PC-3 (cell line): ENCODE measurements around the gene LRP1B. TPM values are rescaled to one million over a fixed set of nuclear protein-coding genes. Genes with fewer than 3 reads are reported as not detected.

ENCODE experiments used
- ATAC-seq: fragments of 200-7000 bp; cut with Tn5 transposase; 2 replicates; pipeline ENCODE4 v1.9.1; 2020; ENCODE audit warnings: mild to moderate bottlenecking, moderate library complexity
- BruUV-seq: library from RNA; stranded (reverse); fragments of 400-500 nt; replicated peaks from 2 replicates; lab custom pipeline; 2021; lab: Mats Ljungman, UMichigan
- CTCF ChIA-PET: fragments of 300-600 bp; sonication (Branson Sonifier 250); formaldehyde crosslinking; loops from one replicate; lab custom pipeline; 2022; ENCODE audit warnings: antibody characterized with exemption; lab: Charles Lee
- POLR2A ChIA-PET: fragments of 300-600 bp; sonication (Branson Sonifier 250); formaldehyde crosslinking; loops from one replicate; lab custom pipeline; 2022; ENCODE audit warnings: antibody characterized with exemption; ENCODE audit not compliant: unreplicated experiment; lab: Charles Lee
- DNase-seq: peaks from one replicate; pipeline ENCODE4 v3.0.0-alpha.2; 2015
- H2AFZ ChIP-seq: fragments of 300-600 bp; sonication (generic); 2 replicates; pipeline ENCODE4 v1.6.0; 2016; ENCODE audit warnings: antibody characterized with exemption, low read length
- H3F3A ChIP-seq: fragments of 300-600 bp; sonication (generic); one replicate; pipeline ENCODE4 v1.6.0; 2017; ENCODE audit warnings: antibody characterized with exemption, low read length, control low read depth, mild to moderate bottlenecking; ENCODE audit not compliant: unreplicated experiment
- H3K27ac ChIP-seq: fragments of 300-600 bp; sonication (generic); 2 replicates; pipeline ENCODE4 v1.5.1; 2016; ENCODE audit warnings: mild to moderate bottlenecking, low read length
- H3K27me3 ChIP-seq: fragments of 300-600 bp; sonication (generic); 2 replicates; pipeline ENCODE4 v1.6.1; 2016; ENCODE audit warnings: low read length, mixed read lengths
- H3K36me3 ChIP-seq: fragments of 300-600 bp; sonication (generic); 2 replicates; pipeline ENCODE4 v1.6.1; 2016; ENCODE audit warnings: low read depth, mixed run types, low read length, mixed read lengths
- H3K4me1 ChIP-seq: fragments of 300-600 bp; sonication (generic); 2 replicates; pipeline ENCODE4 v1.5.1; 2016; ENCODE audit warnings: low read length; ENCODE audit not compliant: insufficient read depth
- H3K4me2 ChIP-seq: fragments of 300-600 bp; sonication (generic); 2 replicates; pipeline ENCODE4 v1.6.0; 2016; ENCODE audit warnings: low read length
- H3K4me3 ChIP-seq: fragments of 300-600 bp; sonication (generic); 2 replicates; pipeline ENCODE4 v1.5.1; 2016; ENCODE audit warnings: mild to moderate bottlenecking, low read length, mixed read lengths
- H3K79me2 ChIP-seq: fragments of 300-600 bp; sonication (generic); 2 replicates; pipeline ENCODE4 v1.6.1; 2017; ENCODE audit warnings: low read length, mixed read lengths
- H3K9ac ChIP-seq: fragments of 300-600 bp; sonication (generic); 2 replicates; pipeline ENCODE4 v1.6.0; 2016; ENCODE audit warnings: mild to moderate bottlenecking, low read length
- H3K9me2 ChIP-seq: fragments of 300-600 bp; sonication (generic); replicated peaks from 2 replicates; pipeline ENCODE4 v1.6.1; 2016; ENCODE audit warnings: mixed run types, low read length, mixed read lengths
- H3K9me3 ChIP-seq: fragments of 300-600 bp; sonication (generic); 2 replicates; pipeline ENCODE4 v1.6.1; 2016; ENCODE audit warnings: low read length, mixed read lengths
- H4K20me1 ChIP-seq: fragments of 300-600 bp; sonication (generic); 2 replicates; pipeline ENCODE4 v1.6.1; 2016; ENCODE audit warnings: low read length, mixed read lengths
- EZH2 ChIP-seq: fragments of 300-600 bp; sonication (generic); IDR thresholded peaks from one replicate; pipeline ENCODE4 v1.6.1; 2017; ENCODE audit warnings: antibody characterized with exemption, mild to moderate bottlenecking, low read length; ENCODE audit not compliant: unreplicated experiment
- EZH2phosphoT487 ChIP-seq: fragments of 300-600 bp; sonication (generic); IDR thresholded peaks from 2 replicates; pipeline ENCODE4 v1.6.1; 2018; ENCODE audit warnings: mild to moderate bottlenecking, antibody characterized with exemption, low read length, borderline replicate concordance
- intact Hi-C: fragments of 100-400 bp; cut with micrococcal nuclease; formaldehyde crosslinking; loops from 2 replicates; pipeline ENCODE4 v1.9.0; 2023
- total RNA-seq: library from RNA; depleted of rRNA; stranded (reverse); fragments of >200 nt; gene quantifications from 2 replicates; pipeline ENCODE4 v1.2.3, GENCODE V29; 2014
- TF ChIP-seq, protein P1 (sequence below): fragments of 300-600 bp; sonication (generic); conservative IDR thresholded peaks from 2 replicates; pipeline ENCODE4 v1.5.1; 2017; ENCODE audit warnings: antibody characterized with exemption, low read depth, mild to moderate bottlenecking, low read length

The LRP1B gene
- total RNA-seq, 1 experiment from 2014 or later = 0.04 TPM

- no peaks in the 10 kb centered on the region for H3K4me1 ChIP-seq
- TF ChIP-seq EZH2 (no peak), EZH2phosphoT487 (no peak)
- TF ChIP-seq, protein P1, sequence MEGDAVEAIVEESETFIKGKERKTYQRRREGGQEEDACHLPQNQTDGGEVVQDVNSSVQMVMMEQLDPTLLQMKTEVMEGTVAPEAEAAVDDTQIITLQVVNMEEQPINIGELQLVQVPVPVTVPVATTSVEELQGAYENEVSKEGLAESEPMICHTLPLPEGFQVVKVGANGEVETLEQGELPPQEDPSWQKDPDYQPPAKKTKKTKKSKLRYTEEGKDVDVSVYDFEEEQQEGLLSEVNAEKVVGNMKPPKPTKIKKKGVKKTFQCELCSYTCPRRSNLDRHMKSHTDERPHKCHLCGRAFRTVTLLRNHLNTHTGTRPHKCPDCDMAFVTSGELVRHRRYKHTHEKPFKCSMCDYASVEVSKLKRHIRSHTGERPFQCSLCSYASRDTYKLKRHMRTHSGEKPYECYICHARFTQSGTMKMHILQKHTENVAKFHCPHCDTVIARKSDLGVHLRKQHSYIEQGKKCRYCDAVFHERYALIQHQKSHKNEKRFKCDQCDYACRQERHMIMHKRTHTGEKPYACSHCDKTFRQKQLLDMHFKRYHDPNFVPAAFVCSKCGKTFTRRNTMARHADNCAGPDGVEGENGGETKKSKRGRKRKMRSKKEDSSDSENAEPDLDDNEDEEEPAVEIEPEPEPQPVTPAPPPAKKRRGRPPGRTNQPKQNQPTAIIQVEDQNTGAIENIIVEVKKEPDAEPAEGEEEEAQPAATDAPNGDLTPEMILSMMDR = no peak
- no peak overlapping the region for H3K4me3 ChIP-seq
- no peak overlapping the region for H2AFZ ChIP-seq
- H3K9me3 ChIP-seq = no peaks in the 10 kb centered on the region
- no peaks in the 10 kb centered on the region for H4K20me1 ChIP-seq
- no peak overlapping the region for H3K9ac ChIP-seq
- no peaks in the 10 kb centered on the region for H3K79me2 ChIP-seq
- no peaks in the 10 kb centered on the region for H3F3A ChIP-seq
- CTCF ChIA-PET = no interaction called here
- BruUV-seq = no TSS peak
- no peaks in the 10 kb centered on the region for H3K27me3 ChIP-seq
- POLR2A ChIA-PET = no interaction called here
- intact Hi-C loops = no loop called here
- no peaks in the 10 kb centered on the region for H3K9me2 ChIP-seq
- no peak overlapping the region for H3K27ac ChIP-seq
- ATAC-seq (no peak), DNase-seq (no peak)
- H3K36me3 ChIP-seq = no peaks in the 10 kb centered on the region
- no peak overlapping the region for H3K4me2 ChIP-seq
These were observed 929.7 kb downstream of the LRP1B start for GRCh38 chr2:141201016-141201565.

DNA sequence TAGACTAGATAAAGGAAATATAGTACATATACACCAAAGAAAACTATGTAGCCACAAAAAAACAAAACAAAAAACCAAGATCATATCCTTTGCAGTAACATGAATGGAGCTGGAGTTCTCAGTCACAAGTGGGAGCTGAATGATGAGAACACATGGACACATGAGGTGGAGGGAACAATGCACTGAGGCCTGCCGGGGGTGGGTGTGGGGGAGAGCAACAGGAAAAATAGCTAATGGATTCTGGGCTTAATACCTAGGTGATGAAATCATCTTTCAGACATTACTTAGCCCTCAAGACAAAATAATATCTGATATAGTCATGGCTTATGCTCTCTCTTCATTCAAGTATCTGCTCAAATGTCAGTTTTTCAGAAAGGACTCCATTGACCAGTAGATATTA, 930.6 kb downstream of the LRP1B start:
- DNase-seq = no peak
- TF ChIP-seq EZH2 = no peak
- no peak for TF ChIP-seq EZH2phosphoT487
- H3K36me3 ChIP-seq = no peaks in the 10 kb centered on the region
- no peaks in the 10 kb centered on the region for H4K20me1 ChIP-seq
- ATAC-seq = no peak
- no peak overlapping the region for H3K4me2 ChIP-seq
- H3F3A ChIP-seq = no peaks in the 10 kb centered on the region
- H3K4me1 ChIP-seq = no peaks in the 10 kb centered on the region
- intact Hi-C loops = no loop called here
- H2AFZ ChIP-seq = no peak overlapping the region
- H3K27me3 ChIP-seq = no peaks in the 10 kb centered on the region
- no peak overlapping the region for H3K4me3 ChIP-seq
- no peak overlapping the region for H3K9ac ChIP-seq
- no peaks in the 10 kb centered on the region for H3K9me2 ChIP-seq
- ChIA-PET POLR2A (no interaction called here), CTCF (no interaction called here)
- H3K27ac ChIP-seq = no peak overlapping the region
- H3K9me3 ChIP-seq = no peaks in the 10 kb centered on the region
- BruUV-seq = no TSS peak
- H3K79me2 ChIP-seq = no peaks in the 10 kb centered on the region

DNA sequence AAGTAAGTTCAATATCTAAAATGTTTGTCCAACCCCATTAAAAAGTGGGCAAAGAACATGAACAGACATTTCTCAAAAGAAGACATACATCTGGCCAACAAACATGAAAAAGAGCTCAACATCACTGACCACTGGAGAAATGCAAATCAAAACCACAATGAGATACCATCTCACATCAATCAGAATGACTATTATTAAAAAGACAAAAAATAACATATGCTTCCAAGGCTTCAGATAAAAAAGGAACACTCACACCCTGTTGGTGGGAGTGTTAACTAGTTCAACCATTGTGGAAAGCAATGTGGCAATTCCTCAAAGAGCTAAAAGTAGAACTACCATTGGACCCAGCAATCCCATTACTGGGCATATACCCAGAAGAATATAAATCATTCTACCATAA, 931.1 kb downstream of the LRP1B start:
- DNase-seq (no peak), ATAC-seq (no peak)
- POLR2A ChIA-PET = interaction anchor here (0.6 kb wide), 1 partner anchor 1497 kb away, joined by 3 read pairs; no protein-coding TSS in a partner anchor
- no peaks in the 10 kb centered on the region for H3K9me3 ChIP-seq
- intact Hi-C loops = no loop called here
- BruUV-seq = no TSS peak
- H4K20me1 ChIP-seq = no peaks in the 10 kb centered on the region
- no peak overlapping the region for H2AFZ ChIP-seq
- no peaks in the 10 kb centered on the region for H3K9me2 ChIP-seq
- no peaks in the 10 kb centered on the region for H3K27me3 ChIP-seq
- no peak overlapping the region for H3K9ac ChIP-seq
- no peaks in the 10 kb centered on the region for H3K4me1 ChIP-seq
- no peak overlapping the region for H3K4me2 ChIP-seq
- no peaks in the 10 kb centered on the region for H3K36me3 ChIP-seq
- no peaks in the 10 kb centered on the region for H3F3A ChIP-seq
- CTCF ChIA-PET = no interaction called here
- no peak for TF ChIP-seq EZH2
- TF ChIP-seq, protein P1 = no peak
- TF ChIP-seq EZH2phosphoT487 = no peak
- no peaks in the 10 kb centered on the region for H3K79me2 ChIP-seq
- H3K27ac ChIP-seq = no peak overlapping the region
- no peak overlapping the region for H3K4me3 ChIP-seq
